Liver (tissue), 9 donors: Measurements from ENCODE around the gene RAB6B. TPM values are rescaled to one million over a fixed set of nuclear protein-coding genes. Genes with fewer than 3 reads are reported as not detected.

Source experiments
- DNase-seq: peaks from one replicate; pipeline ENCODE4 v3.0.0-alpha.2; 2017; ENCODE audit warnings: low spot score
- H3K27ac ChIP-seq, 2 donors: one replicate each; pipeline ENCODE4 v1.7.0; 2013; ENCODE audit warnings: inconsistent platforms in 2 of 2, low read length in 2 of 2, control low read depth in 1 of 2, low read depth in 1 of 2, mild to moderate bottlenecking in 1 of 2
- H3K27me3 ChIP-seq, 4 donors: one replicate each; pipeline versions ENCODE4 v1.6.1 to v1.7.0; 2013; ENCODE audit warnings: low read length in 3 of 4, inconsistent platforms in 1 of 4, mild to moderate bottlenecking in 1 of 4, moderate library complexity in 1 of 4; ENCODE audit not compliant: control insufficient read depth in 4 of 4, insufficient read depth in 4 of 4
- H3K36me3 ChIP-seq, 4 donors: one replicate each; pipeline versions ENCODE4 v1.6.1 to v1.7.0; 2013; ENCODE audit warnings: low read length in 3 of 4, mild to moderate bottlenecking in 3 of 4, low read depth in 1 of 4, moderate library complexity in 1 of 4; ENCODE audit not compliant: control insufficient read depth in 4 of 4, insufficient read depth in 3 of 4
- H3K4me1 ChIP-seq, 4 donors: one replicate each; pipeline versions ENCODE4 v1.6.1 to v1.7.0; 2013; ENCODE audit warnings: low read length in 3 of 4, mild to moderate bottlenecking in 3 of 4, moderate library complexity in 1 of 4; ENCODE audit not compliant: control insufficient read depth in 4 of 4, insufficient read depth in 4 of 4
- H3K4me3 ChIP-seq, 3 donors: one replicate each; pipeline versions ENCODE4 v1.6.1 to v1.7.0; 2013; ENCODE audit warnings: low read length in 3 of 3, control low read depth in 1 of 3, low read depth in 1 of 3, mild to moderate bottlenecking in 1 of 3
- H3K9ac ChIP-seq, 2 donors: one replicate each; pipeline ENCODE4 v1.7.0; 2013; ENCODE audit warnings: low read length in 2 of 2, mild to moderate bottlenecking in 2 of 2, moderate library complexity in 2 of 2, control low read depth in 1 of 2, low read depth in 1 of 2
- H3K9me3 ChIP-seq, 4 donors: one replicate each; pipeline versions ENCODE4 v1.6.1 to v1.7.0; 2013; ENCODE audit warnings: low read length in 3 of 4; ENCODE audit not compliant: control insufficient read depth in 4 of 4
- EGR1 ChIP-seq, 2 donors: IDR thresholded peaks; 2 replicates each; pipeline ENCODE4 v1.6.1; 2016 to 2018; ENCODE audit warnings: antibody characterized with exemption in 2 of 2, low read depth in 2 of 2
- FOXA1 ChIP-seq: IDR thresholded peaks from 2 replicates; pipeline ENCODE4 v1.6.1; 2016; ENCODE audit warnings: antibody characterized with exemption
- GABPA ChIP-seq, 2 donors: IDR thresholded peaks in 1 of 2; conservative IDR thresholded peaks in 1 of 2; 2 replicates each; pipeline ENCODE4 v1.6.1; 2016; ENCODE audit warnings: antibody characterized with exemption in 2 of 2, mild to moderate bottlenecking in 1 of 2, moderate library complexity in 1 of 2
- HNF4A ChIP-seq, 2 donors: conservative IDR thresholded peaks; 2 replicates each; pipeline ENCODE4 v1.6.1; 2016; ENCODE audit warnings: antibody characterized with exemption in 2 of 2, mild to moderate bottlenecking in 2 of 2
- HNF4G ChIP-seq: IDR thresholded peaks from 2 replicates; pipeline ENCODE4 v1.6.1; 2016; ENCODE audit warnings: antibody characterized with exemption
- JUND ChIP-seq, 2 donors: IDR thresholded peaks; 2 replicates each; pipeline ENCODE4 v1.6.1; 2016; ENCODE audit warnings: antibody characterized with exemption in 2 of 2
- NR2F2 ChIP-seq: IDR thresholded peaks from 2 replicates; pipeline ENCODE4 v1.6.1; 2016; ENCODE audit warnings: antibody characterized with exemption
- RAD21 ChIP-seq, 2 donors: IDR thresholded peaks; 2 replicates each; pipeline ENCODE4 v1.6.1; 2016; ENCODE audit warnings: antibody characterized with exemption in 2 of 2, mild to moderate bottlenecking in 2 of 2
- RXRA ChIP-seq, 2 donors: IDR thresholded peaks; 2 replicates each; pipeline ENCODE4 v1.6.1; 2017 to 2018; ENCODE audit warnings: antibody characterized with exemption in 2 of 2, mild to moderate bottlenecking in 1 of 2
- TAF1 ChIP-seq: conservative IDR thresholded peaks from 2 replicates; pipeline ENCODE4 v1.6.1; 2016; ENCODE audit warnings: antibody characterized with exemption, mild to moderate bottlenecking
- YY1 ChIP-seq: IDR thresholded peaks from 2 replicates; pipeline ENCODE4 v1.6.1; 2016; ENCODE audit warnings: antibody characterized with exemption, mild to moderate bottlenecking
- WGBS: extraction: QIAGEN DNeasy Blood & Tissue Kit; methylation state at CpG from one replicate; pipeline ENCODE4 v1.1.7; 2013; 5-methylcytosine and 5-hydroxymethylcytosine counted together
- polyA plus RNA-seq, 2 donors: library from polyadenylated mRNA; stranded (reverse) in 1 of 2; unstranded in 1 of 2; fragments of 200-250 nt in 1 of 2; fragments of >200 nt in 1 of 2; fragmentation: Nextera tagmentation in 1 of 2; extraction: Ambion mirVana in 1 of 2; gene quantifications; one replicate each; pipeline versions ENCODE4 v1.2.1 to v1.2.3, GENCODE V29; 2013 to 2015
- total RNA-seq, 2 donors: library from RNA; depleted of rRNA; stranded (reverse); fragments of >200 nt; gene quantifications; one replicate each; pipeline ENCODE4 v1.2.3, GENCODE V29; 2014
- TF ChIP-seq, protein P1 (sequence below): IDR thresholded peaks from 2 replicates; pipeline ENCODE4 v1.6.1; 2016; ENCODE audit warnings: antibody characterized with exemption, mild to moderate bottlenecking
- TF ChIP-seq, protein P2 (sequence below): fragments of 150-350 bp; IDR thresholded peaks from 2 replicates; pipeline ENCODE4 v1.5.1; 2017; ENCODE audit warnings: improper control_type of control experiment, low read depth, low read length; ENCODE audit not compliant: missing input control
- TF ChIP-seq, protein P3 (sequence below): IDR thresholded peaks from 2 replicates; pipeline ENCODE4 v1.6.1; 2016; ENCODE audit warnings: antibody characterized with exemption
- TF ChIP-seq, protein P4 (sequence below): IDR thresholded peaks from 2 replicates; pipeline ENCODE4 v1.6.1; 2016; ENCODE audit warnings: antibody characterized with exemption
- donor health status: healthy.
- donor health status: healthy.
- donor health status: healthy.
- donor health status: healthy.
- donor health status: healthy.

RAB6B gene
- total and polyA plus RNA-seq, 4 donors, result 0.08 to 2.8 (median 0.28) TPM

DNA sequence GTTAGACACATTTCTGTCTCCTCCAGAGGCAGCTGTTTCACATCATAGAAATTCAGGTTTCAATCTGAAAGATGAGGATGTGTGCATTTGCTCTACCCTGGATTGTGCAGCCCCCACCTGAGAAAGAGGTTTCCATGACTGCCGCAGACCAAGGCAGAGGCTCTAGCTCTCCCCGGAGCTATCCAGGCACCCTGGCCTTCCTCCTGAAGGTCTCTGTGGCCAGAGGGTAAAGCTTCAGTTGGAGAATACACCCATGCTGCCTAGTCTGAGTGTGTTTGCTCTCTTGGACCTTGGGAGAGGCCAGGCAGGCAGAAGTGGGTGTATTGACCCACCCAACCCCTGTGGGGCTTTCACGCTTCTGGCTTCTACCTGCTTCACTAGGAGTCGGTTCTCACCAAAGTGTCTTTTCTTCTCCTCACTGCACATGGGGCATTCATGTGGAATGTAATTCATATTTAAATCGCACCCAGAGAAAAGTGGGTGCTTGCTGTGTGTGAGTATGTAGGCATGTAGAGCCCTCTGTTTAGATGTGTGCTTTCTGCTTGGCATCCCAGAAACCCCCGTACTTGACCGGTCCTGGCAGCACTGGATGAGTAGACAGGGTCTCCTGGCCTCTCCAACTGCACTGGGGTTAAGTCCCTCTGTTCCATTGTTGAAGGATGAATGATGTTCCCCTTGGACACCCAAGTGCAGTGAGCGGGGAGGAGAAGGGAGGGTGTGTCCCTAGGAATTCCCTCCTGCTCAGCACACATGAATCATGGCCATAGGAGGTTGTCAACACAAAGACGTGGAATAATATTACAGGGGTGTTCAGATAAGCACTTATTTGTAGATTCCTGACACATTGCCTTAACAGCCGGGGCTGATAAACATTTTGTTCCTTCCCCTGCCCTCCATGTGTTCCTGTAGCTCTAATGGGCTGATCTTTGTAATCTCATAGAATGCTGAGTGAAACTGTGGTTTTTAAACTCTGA, 20.3 kb upstream of the RAB6B start:
- TF ChIP-seq GABPA (IDR thresholded peaks at IDR 0.05 in 1 of 2, conservative IDR thresholded peaks at IDR 0.05 in 1 of 2), result no peak
- no peak for TF ChIP-seq RXRA (IDR thresholded peaks at IDR 0.05)
- TF ChIP-seq, protein P1, sequence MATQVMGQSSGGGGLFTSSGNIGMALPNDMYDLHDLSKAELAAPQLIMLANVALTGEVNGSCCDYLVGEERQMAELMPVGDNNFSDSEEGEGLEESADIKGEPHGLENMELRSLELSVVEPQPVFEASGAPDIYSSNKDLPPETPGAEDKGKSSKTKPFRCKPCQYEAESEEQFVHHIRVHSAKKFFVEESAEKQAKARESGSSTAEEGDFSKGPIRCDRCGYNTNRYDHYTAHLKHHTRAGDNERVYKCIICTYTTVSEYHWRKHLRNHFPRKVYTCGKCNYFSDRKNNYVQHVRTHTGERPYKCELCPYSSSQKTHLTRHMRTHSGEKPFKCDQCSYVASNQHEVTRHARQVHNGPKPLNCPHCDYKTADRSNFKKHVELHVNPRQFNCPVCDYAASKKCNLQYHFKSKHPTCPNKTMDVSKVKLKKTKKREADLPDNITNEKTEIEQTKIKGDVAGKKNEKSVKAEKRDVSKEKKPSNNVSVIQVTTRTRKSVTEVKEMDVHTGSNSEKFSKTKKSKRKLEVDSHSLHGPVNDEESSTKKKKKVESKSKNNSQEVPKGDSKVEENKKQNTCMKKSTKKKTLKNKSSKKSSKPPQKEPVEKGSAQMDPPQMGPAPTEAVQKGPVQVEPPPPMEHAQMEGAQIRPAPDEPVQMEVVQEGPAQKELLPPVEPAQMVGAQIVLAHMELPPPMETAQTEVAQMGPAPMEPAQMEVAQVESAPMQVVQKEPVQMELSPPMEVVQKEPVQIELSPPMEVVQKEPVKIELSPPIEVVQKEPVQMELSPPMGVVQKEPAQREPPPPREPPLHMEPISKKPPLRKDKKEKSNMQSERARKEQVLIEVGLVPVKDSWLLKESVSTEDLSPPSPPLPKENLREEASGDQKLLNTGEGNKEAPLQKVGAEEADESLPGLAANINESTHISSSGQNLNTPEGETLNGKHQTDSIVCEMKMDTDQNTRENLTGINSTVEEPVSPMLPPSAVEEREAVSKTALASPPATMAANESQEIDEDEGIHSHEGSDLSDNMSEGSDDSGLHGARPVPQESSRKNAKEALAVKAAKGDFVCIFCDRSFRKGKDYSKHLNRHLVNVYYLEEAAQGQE, result no peak
- no peak for TF ChIP-seq HNF4G
- TF ChIP-seq, protein P2, sequence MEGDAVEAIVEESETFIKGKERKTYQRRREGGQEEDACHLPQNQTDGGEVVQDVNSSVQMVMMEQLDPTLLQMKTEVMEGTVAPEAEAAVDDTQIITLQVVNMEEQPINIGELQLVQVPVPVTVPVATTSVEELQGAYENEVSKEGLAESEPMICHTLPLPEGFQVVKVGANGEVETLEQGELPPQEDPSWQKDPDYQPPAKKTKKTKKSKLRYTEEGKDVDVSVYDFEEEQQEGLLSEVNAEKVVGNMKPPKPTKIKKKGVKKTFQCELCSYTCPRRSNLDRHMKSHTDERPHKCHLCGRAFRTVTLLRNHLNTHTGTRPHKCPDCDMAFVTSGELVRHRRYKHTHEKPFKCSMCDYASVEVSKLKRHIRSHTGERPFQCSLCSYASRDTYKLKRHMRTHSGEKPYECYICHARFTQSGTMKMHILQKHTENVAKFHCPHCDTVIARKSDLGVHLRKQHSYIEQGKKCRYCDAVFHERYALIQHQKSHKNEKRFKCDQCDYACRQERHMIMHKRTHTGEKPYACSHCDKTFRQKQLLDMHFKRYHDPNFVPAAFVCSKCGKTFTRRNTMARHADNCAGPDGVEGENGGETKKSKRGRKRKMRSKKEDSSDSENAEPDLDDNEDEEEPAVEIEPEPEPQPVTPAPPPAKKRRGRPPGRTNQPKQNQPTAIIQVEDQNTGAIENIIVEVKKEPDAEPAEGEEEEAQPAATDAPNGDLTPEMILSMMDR, result no peak
- TF ChIP-seq TAF1, result no peak
- TF ChIP-seq, protein P3, sequence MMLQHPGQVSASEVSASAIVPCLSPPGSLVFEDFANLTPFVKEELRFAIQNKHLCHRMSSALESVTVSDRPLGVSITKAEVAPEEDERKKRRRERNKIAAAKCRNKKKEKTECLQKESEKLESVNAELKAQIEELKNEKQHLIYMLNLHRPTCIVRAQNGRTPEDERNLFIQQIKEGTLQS, result no peak
- TF ChIP-seq HNF4A (conservative IDR thresholded peaks at IDR 0.05), result no peak
- no peak for TF ChIP-seq NR2F2
- TF ChIP-seq YY1, result no peak
- Histone ChIP-seq H3K4me3 (no peak overlapping the region), H3K27ac (no peak overlapping the region), H3K36me3 (no peaks in the 10 kb centered on the region), H3K27me3 (peaks cover 0 to 15% (median 1%) of the 10 kb centered on the region in 4 donors), H3K9me3 (peaks cover 0 to 1% (median 0%) of the 10 kb centered on the region in 4 donors), H3K4me1 (no peaks in the 10 kb centered on the region), H3K9ac (no peak overlapping the region)
- 76% methylated on average over 10 of the region's 10 CpGs for WGBS
- DNase-seq, result no peak

GRCh38 chr3:133914839-133915600, 19.3 kb upstream of the RAB6B start:
- Histone ChIP-seq H3K4me1 (no peaks in the 10 kb centered on the region), H3K4me3 (no peak overlapping the region), H3K36me3 (no peaks in the 10 kb centered on the region), H3K9me3 (peaks cover 0 to 1% (median 0%) of the 10 kb centered on the region in 4 donors), H3K27ac (no peak overlapping the region), H3K9ac (no peak overlapping the region), H3K27me3 (peaks cover 0 to 15% (median 1%) of the 10 kb centered on the region in 4 donors)
- WGBS, result 83% methylated on average over 12 of the region's 12 CpGs
- TF ChIP-seq FOXA1, result no peak
- TF ChIP-seq, protein P1, result no peak
- no peak for TF ChIP-seq RAD21 (IDR thresholded peaks at IDR 0.05)
- no peak for TF ChIP-seq HNF4G
- TF ChIP-seq EGR1 (IDR thresholded peaks at IDR 0.05; ENCODE audit: low read depth in 2 of 2), result no peak
- TF ChIP-seq, protein P4, sequence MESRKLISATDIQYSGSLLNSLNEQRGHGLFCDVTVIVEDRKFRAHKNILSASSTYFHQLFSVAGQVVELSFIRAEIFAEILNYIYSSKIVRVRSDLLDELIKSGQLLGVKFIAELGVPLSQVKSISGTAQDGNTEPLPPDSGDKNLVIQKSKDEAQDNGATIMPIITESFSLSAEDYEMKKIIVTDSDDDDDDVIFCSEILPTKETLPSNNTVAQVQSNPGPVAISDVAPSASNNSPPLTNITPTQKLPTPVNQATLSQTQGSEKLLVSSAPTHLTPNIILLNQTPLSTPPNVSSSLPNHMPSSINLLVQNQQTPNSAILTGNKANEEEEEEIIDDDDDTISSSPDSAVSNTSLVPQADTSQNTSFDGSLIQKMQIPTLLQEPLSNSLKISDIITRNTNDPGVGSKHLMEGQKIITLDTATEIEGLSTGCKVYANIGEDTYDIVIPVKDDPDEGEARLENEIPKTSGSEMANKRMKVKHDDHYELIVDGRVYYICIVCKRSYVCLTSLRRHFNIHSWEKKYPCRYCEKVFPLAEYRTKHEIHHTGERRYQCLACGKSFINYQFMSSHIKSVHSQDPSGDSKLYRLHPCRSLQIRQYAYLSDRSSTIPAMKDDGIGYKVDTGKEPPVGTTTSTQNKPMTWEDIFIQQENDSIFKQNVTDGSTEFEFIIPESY, result no peak
- TF ChIP-seq YY1, result no peak
- no peak for TF ChIP-seq JUND (IDR thresholded peaks at IDR 0.05)
- no peak for TF ChIP-seq RXRA (IDR thresholded peaks at IDR 0.05)
- DNase-seq, result no peak
